Stimulated activated naive CD8-positive, alpha-beta T cell treated with anti-CD3 and anti-CD28 coated beads, Interleukin-15, Interleukin-2, amounts not matched to agents 100 U/mL and 50 U/mL, for 24 hours (primary cell): ENCODE results near the gene CALCOCO1.
"Not testable (repeated sequence)": the region's sequence is repeated elsewhere in the genome, so short reads cannot be mapped to it uniquely, and the experiment has no call there.

ENCODE experiments used
- ATAC-seq: fragments of 150-1000 bp; cut with Tn5 transposase; one replicate; pipeline ENCODE4 v1.10.0; 2021
- DNase-seq: peaks from one replicate; pipeline ENCODE4 v3.0.0; 2021

The CALCOCO1 gene

GRCh38 chr12:53698948-53699677 is 28.1 kb downstream of the CALCOCO1 start:
- ATAC-seq = no peak

GRCh38 chr12:53696655-53697331 is 30.5 kb downstream of the CALCOCO1 start:
- no peak for ATAC-seq
- DNase-seq = no peak

More at GRCh38 chr12:53698948-53699677, 28.1 kb downstream of the CALCOCO1 start:
- DNase-seq = no peak

GRCh38 chr12:53696285-53696654 is 31.0 kb downstream of the CALCOCO1 start:
- ATAC-seq (peak; percentile 33), DNase-seq (no peak)

GRCh38 chr12:53695152-53696145 is 31.8 kb downstream of the CALCOCO1 start:
- peak; percentile 57 for DNase-seq
- ATAC-seq = peak; percentile 80

- DNase-seq = no peak
- ATAC-seq = no peak
These were observed 32.5 kb downstream of the CALCOCO1 start for GRCh38 chr12:53694756-53695151.

- DNase-seq (no peak), ATAC-seq (no peak)
These were observed 39.1 kb downstream of the CALCOCO1 start for GRCh38 chr12:53688134-53688533.

- ATAC-seq (no peak), DNase-seq (no peak)
These were observed 40.8 kb downstream of the CALCOCO1 start for GRCh38 chr12:53686436-53686835.

- no peak for ATAC-seq
- DNase-seq = no peak
These were observed 42.5 kb downstream of the CALCOCO1 start for GRCh38 chr12:53684654-53685220.

GRCh38 chr12:53683983-53684382 is 43.3 kb downstream of the CALCOCO1 start:
- no peak for ATAC-seq
- no peak for DNase-seq

GRCh38 chr12:53683494-53683893 is 43.8 kb downstream of the CALCOCO1 start:
- ATAC-seq (no peak), DNase-seq (no peak)

GRCh38 chr12:53680061-53680460 is 47.2 kb downstream of the CALCOCO1 start:
- DNase-seq, ATAC-seq: not testable (repeated sequence)

GRCh38 chr12:53677800-53678148 is 49.5 kb downstream of the CALCOCO1 start:
- DNase-seq = no peak
- ATAC-seq = no peak

- DNase-seq (no peak), ATAC-seq (no peak)
These were observed 50.0 kb downstream of the CALCOCO1 start for GRCh38 chr12:53677016-53677799.

- ATAC-seq (no peak), DNase-seq (peak; percentile 42)
These were observed 50.6 kb downstream of the CALCOCO1 start for GRCh38 chr12:53676656-53677015.

- ATAC-seq (peak; percentile 95), DNase-seq (peak; percentile 97)
These were observed 51.3 kb downstream of the CALCOCO1 start, which contains the start of gene ATP5MC2 for GRCh38 chr12:53675701-53676607. Gene ATP5MC2, minus strand, starts transcription at chr12:53676083. Its CDS starts 3,469 bp downstream, at chr12:53672614.

GRCh38 chr12:53674977-53675700 is 52.1 kb downstream of the CALCOCO1 start:
- ATAC-seq (no peak), DNase-seq (no peak)

- ATAC-seq (no peak), DNase-seq (no peak)
These were observed 56.3 kb downstream of the CALCOCO1 start for GRCh38 chr12:53670971-53671370.

- no peak for ATAC-seq
- no peak for DNase-seq
These were observed 56.9 kb downstream of the CALCOCO1 start for GRCh38 chr12:53670308-53670707.

GRCh38 chr12:53667080-53667479 is 60.2 kb downstream of the CALCOCO1 start:
- DNase-seq = no peak
- no peak for ATAC-seq

GRCh38 chr12:53664936-53665335 is 62.3 kb downstream of the CALCOCO1 start:
- ATAC-seq (no peak), DNase-seq (no peak)
